ENCODE data around the gene BANF2.

- TF ChIP-seq EZH2 (IDR thresholded peaks at IDR 0.05) = no peak
- no peak for TF ChIP-seq FOXP2 (optimal IDR thresholded peaks at IDR 0.05; ENCODE audit: control extremely low read depth, extremely low read length, insufficient read depth)
- no peak for TF ChIP-seq POLR2AphosphoS5 (IDR thresholded peaks at IDR 0.05; ENCODE audit: borderline replicate concordance, low read depth, low read length)
These were observed 53.8 kb downstream of the BANF2 start for GRCh38 chr20:17753516-17753915.
